GM18505 (cell line): ENCODE data around the gene ADISSP.

ENCODE experiments used
- ATAC-seq: cut with Tn5 transposase; IDR thresholded peaks from one replicate; pipeline ENCODE4 v1.9.1; 2021; ENCODE audit not compliant: unreplicated experiment
- POLR2A ChIP-seq: IDR thresholded peaks from 4 replicates; pipeline ENCODE4 v1.6.1; 2011; ENCODE audit warnings: borderline replicate concordance; ENCODE audit not compliant: insufficient read depth, insufficient read length; ENCODE audit errors: extremely low read depth

ADISSP gene

DNA sequence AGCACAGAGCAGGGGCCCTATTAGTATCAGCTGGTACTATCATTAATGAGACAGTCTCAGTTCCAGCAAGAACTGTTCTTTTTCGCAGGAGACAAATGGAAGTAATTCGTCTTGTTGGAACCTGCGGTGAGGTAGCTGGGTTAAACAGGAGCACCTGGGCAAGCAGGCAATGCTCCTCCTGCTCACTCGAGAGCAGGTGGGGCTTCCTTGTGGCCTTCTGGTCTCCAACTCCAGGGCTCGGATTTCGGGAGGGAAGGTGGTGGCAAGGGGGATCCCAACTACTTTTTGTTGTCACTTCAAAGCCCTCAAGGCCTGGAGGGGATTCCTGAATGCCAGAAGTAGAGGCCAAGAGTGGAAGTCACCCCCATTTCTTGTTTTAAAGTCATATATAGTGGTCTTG, 15.0 kb upstream of the ADISSP start:
- no peak for ATAC-seq
- TF ChIP-seq POLR2A: no peak

DNA sequence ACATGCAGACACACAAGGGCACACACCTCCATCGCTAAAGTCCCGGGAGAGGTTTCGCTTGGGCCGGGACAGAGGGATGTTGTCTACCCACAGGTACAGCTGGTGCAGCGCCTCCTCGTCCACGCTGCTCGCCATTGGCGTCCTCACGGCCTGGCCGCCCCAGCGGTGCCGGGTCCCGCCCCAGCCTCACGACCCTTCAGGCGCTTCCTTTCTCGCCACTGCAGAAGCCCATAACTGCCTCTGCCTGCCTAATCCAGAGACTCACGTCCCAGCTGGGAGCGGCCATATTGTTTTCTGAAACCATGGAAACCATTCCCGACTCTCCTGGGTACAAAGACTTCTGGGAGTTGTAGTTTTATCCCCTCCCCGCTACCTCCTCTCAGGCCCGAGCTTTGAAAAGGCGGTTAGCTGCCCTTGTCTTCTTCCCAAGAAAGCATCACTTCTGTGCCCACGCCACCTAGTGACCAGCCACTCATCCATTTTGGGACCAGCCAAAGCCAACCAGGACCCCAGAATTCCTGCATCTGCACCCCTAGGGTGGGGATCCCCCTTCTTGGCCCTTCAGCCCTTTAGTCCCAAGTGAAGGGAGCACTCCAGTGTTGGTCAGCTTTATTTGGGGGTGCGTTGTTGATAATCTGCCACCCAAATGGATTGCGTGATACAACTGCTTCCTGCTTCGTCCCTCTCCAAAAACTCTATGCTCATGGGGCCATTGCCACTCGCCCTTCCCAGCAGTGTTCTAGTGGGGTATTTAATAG, 13.8 kb upstream of the ADISSP start, which contains the start of gene SPEF1:
SPEF1 (minus strand) TSS at position 296 of the 758 bp plus-strand sequence; CDS start at position 135, 161 bp downstream.
- no peak for TF ChIP-seq POLR2A
- ATAC-seq: no peak

DNA sequence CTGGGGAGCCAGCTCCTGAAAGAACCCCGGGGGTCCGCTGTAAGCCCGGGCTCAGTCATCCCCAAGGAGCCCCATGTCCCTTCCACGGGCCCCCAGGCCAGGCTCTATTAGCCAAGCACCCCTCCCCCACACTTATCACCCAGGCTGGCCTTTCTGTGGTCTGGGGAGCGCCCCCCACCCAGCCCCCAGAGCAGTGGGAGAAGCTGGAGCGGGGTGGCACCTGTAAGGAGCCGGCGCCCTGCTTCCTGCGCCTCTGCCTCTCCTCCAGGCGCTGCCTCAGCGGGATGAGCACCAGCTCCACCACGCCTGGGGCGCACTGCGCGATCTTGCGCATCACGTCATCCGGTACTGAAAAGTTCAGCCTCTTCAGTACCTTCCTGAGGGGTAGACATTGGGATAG, 11.4 kb upstream of the ADISSP start:
- no peak for TF ChIP-seq POLR2A
- no peak for ATAC-seq

DNA sequence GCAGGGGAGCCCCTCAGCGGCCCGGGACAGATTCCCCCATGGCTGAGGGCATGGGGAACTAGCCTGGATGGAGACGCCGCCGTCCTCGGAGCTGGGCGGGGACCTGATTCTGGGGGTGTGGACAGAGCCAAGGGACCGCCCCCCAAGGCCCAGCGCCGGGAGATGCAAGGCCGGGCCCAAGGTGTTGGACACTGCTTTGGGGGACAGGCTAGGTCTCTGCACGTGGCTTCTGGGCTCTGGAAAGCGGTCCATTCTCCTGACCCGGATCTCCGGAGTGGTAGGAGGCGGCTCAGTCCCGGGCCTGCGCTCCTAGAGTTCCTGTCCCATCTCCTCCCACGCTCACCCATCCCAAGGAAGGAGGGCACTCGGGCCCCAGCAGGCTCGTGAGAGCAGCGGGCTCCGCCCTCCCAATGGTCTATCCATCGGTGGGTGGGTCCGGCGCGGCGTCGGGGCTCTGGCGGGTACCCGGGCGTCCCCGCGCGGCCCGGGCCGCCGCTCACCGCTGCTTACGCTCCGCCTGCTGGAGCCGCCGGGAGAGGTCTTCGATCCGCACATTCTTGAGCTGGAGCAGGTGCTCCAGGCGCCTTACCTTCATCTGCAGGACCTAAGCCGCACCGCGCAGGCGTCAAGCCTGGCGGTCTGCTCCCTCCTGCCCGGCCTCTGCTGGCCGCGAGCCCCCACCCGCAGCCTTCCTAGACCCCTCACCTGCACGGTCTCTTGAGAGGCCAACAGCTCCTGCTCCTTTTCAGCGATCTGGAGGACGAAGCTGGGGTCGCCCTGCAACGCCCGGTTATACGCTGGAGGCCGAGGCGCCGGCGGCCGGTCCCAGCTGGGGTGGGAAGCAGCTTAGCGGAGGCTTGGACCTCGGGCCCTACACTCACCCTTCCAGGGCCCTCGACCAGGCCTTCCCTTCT, 10.4 kb upstream of the ADISSP start:
- no peak for TF ChIP-seq POLR2A
- no peak for ATAC-seq

DNA sequence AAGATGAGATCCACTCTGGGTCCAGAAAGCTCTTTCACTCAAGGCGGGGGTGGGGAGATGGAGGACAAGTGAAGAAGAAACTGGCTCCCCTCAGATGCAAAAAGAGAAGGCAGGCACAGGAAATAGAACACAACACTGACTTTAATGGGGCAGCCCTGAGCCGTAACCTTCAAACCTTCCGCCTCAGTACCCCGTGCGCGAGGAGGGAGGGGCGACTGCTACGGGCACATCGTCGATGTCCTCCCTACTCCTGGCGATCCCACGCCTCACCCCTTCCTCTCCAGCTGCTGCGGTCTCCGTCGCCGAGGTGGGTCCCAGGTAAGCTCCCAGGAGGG, 9.8 kb upstream of the ADISSP start:
- no peak for ATAC-seq
- TF ChIP-seq POLR2A: no peak

DNA sequence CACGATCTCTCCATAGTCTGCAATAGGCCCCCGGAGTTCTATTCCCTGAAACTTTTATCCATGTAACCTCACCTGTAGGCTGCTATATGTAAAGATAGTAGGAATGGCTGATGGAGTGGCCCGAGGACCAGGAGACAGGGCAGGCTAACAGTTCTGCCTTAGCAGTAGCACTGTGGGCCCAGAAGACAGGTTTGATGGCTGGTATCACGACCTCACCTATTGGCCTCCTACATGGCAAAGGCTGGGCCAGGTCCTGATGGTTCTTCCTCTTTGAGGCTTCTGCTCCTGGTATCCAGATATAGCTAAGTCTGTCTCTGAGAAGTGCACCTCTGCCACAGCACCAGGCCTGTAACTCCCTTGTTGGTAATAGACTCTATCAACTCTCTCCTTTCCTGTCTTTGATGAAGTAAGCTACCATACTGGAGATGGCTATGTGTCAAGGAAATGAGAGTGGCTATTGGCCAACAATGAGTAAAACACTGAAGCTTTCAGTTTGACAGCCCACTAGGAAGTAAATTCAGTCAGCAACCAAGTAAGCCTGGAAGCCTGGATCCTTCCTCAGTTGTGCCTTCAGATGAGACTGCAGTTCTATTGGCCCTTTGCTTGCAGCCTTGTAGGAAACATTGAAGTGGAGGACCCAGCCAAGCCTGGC, 8.0 kb upstream of the ADISSP start:
- no peak for TF ChIP-seq POLR2A
- ATAC-seq: no peak

DNA sequence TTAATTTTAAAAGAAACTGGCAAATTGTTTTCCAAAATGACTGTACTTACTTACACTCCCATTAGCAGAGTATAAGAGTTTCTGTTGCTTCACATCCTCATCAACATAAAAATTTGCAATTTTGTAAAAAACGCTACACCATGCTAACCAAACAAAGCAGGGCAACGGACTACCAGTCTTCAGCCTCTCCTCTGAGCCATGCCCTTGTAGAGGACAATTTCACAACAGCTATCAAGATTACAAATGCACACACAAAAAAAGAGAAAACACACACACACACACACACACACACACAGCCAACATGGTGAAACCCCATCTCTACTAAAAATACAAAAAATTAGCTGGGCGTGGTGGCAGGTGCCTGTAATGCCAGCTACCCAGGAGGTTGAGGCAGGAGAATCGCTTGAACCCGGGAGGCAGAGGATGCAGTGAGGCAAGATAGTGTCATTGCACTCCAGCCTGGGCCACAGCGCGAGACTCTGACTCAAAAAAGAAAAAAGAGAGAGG, 4.1 kb upstream of the ADISSP start:
- no peak for ATAC-seq
- no peak for TF ChIP-seq POLR2A

DNA sequence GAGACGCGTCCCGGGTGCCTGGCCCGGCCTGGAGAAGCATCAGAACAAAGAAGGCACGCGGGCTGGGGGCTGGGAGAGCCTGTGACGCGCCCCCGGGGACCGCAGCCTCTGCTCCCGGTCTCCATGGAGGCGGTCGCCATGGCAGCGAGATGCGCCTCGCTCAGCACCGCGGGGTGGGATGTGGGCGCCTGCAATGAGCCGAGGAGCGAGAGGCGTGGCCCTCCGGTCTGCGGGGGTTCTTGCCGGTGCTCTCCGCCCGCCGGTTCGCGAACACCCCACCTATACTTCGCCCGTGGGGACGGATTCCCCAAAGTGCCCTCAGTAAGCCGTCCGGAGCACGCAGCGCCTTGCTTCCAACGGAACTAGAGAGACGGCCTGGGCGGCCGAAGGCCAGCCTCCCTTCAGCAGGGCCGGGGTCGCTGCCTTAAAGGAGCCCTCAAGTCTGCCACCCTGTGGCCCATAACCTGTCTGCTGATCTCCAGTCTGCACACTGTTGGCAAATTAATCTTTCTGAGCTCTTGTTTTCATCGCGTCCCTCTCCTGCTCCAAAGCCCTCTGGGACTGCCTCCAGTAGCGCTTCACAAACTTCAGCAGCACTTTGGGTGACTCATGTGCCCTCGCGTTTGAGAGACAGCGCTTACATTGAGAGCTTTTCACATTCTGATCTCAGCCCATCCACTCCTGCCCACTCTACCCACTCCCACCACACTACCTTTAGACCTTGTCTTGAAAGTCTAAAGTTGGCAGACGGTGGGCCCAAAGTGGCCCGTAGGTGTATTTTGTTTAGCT, 983 bp upstream of the ADISSP start:
- no peak for TF ChIP-seq POLR2A
- ATAC-seq: peak; percentile 37

DNA sequence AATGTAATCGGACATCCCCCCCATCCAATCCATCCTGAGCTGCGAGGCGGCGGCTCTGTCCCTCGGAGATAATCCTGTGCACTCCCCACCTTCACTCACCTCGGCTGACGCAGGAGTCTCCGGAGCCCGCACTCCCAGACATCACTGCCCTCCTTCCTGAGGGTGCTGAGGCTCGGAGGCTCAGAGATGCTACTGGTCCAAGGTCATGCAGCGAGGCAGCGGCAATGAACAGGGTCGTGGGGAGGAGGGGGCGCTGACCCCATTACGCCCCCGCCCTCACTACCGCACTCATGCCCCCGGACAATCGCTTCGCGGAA, 485 bp downstream of the ADISSP start:
- TF ChIP-seq POLR2A: no peak
- ATAC-seq: no peak

DNA sequence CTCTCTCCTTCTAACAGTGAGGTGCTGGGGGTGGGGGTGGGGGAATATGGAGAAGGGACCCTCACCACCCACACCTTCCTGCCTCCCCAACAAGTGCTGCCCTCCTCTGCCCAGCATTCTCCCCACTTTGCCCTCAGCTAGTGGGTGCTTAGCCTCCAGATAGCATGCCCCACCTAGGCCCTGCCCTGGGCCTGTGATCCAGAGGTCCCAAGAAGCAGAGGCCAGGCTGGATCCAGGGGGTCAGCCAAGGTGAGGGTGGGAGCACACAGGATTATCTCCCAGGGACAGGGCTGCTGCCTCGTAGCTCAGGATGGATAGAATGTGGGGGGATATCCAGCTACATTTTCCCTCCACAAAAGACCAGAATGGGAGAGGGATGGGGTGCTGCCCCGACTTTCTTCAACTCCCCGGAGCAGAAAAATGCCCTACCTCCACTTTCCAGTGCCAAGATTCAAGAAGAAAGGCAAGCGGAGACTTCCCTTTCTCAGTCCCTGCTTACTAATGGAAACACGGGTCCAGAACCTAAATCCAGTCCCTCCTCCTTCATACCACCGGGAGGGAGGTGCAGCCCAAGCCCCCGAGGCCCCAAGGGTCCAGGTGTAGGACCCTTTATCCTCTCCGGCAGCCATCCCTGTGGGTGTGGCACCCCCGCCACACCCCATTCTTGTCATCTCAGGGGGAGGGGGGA, 987 bp downstream of the ADISSP start:
- no peak for TF ChIP-seq POLR2A

DNA sequence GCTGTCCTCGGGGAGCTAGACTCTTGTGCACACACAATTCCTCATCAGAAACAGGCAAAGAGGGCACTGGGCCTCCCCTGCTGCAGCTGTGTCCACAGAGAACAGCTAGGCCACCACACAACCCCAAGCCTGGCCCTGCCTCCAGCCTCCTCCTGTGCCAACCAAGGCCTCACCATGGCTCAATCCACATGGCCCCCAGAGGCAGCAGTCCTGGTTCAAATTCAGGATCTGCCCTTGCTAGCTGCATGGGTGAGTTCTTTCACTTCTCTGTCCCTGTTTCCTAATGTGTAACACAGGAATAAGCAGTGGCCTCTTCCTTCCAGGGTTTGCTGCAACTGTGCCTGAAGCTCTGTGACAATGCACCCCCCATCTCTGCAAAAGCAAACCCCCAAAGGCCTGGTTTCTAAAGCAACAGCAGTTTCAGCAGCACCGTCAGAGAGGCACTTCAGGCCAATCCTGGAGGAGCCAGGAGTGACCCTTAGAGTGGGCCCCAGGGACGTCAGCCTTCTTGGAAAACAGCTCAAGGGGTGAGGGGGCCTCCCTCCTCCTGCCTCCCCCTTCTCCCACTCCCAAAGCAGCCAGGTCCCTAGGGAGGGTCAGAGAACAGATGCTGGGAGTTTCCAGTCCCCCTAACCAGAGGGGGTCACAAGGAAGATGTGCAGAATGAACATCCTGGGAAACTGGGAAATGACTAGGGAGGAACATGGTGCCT, 2.2 kb downstream of the ADISSP start:
- no peak for ATAC-seq
- TF ChIP-seq POLR2A: no peak

More for the DNA sequence above, 987 bp downstream of the ADISSP start:
- ATAC-seq: no peak

DNA sequence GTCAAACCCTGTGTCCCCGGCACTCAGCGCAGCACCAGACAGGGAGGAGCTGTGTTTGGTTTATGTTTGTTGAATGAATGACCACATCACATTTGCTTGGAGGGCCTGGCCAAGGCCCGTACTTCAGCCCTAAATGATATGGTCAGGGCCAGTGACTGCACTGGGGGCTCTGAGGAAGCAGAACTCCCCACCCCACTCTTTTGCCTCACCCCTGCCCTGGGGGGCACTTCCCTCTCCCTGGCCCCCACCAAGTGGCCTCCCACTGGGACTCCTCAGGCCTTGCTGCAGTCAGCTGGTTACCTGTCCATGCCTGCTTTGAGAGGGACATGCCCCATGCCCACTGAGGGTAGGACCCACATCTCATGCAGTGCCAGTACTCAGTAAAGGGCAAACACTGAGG, 2.9 kb downstream of the ADISSP start:
- no peak for TF ChIP-seq POLR2A
- ATAC-seq: no peak
